Activated naive CD8-positive, alpha-beta T cell (primary cell): ENCODE results near the gene FAM184B.

ENCODE experiments used
- H3K27ac Mint-ChIP-seq: one replicate; pipeline ENCODE4 v1.8.0; 2021; ENCODE audit warnings: mixed read lengths
- H3K27me3 Mint-ChIP-seq: one replicate; pipeline ENCODE4 v1.8.0; 2021; ENCODE audit warnings: mixed read lengths
- H3K36me3 Mint-ChIP-seq: one replicate; pipeline ENCODE4 v1.8.0; 2021; ENCODE audit warnings: mixed read lengths
- H3K4me1 Mint-ChIP-seq: one replicate; pipeline ENCODE4 v1.8.0; 2021; ENCODE audit warnings: low read depth, mixed read lengths
- H3K4me3 Mint-ChIP-seq: one replicate; pipeline ENCODE4 v1.8.0; 2021; ENCODE audit warnings: mild to moderate bottlenecking, mixed read lengths
- H3K9me3 Mint-ChIP-seq: one replicate; pipeline ENCODE4 v1.8.0; 2021; ENCODE audit warnings: low read depth, mixed read lengths

Gene FAM184B

GRCh38 chr4:17623451-17624001 lies 157.9 kb downstream of the FAM184B start:
- peak overlapping the region; percentile 67 for H3K27ac Mint-ChIP-seq
- H3K9me3 Mint-ChIP-seq, result no peaks in the 10 kb centered on the region
- H3K36me3 Mint-ChIP-seq, result peaks cover 9% of the 10 kb centered on the region

GRCh38 chr4:17619416-17620105 lies 161.9 kb downstream of the FAM184B start:
- Mint-ChIP-seq H3K36me3 (peaks cover 11% of the 10 kb centered on the region), H3K4me3 (peak overlapping the region; percentile 27), H3K27me3 (no peaks in the 10 kb centered on the region), H3K9me3 (no peaks in the 10 kb centered on the region), H3K27ac (peak overlapping the region; percentile 58), H3K4me1 (peaks cover 53% of the 10 kb centered on the region)

More at GRCh38 chr4:17623451-17624001, 157.9 kb downstream of the FAM184B start:
- Mint-ChIP-seq H3K4me1 (peaks cover 29% of the 10 kb centered on the region), H3K4me3 (no peak overlapping the region), H3K27me3 (no peaks in the 10 kb centered on the region)

- no peaks in the 10 kb centered on the region for H3K27me3 Mint-ChIP-seq
- H3K36me3 Mint-ChIP-seq, result peaks cover 7% of the 10 kb centered on the region
- H3K27ac Mint-ChIP-seq, result peak overlapping the region; percentile 58
- H3K9me3 Mint-ChIP-seq, result no peaks in the 10 kb centered on the region
- H3K4me3 Mint-ChIP-seq, result peak overlapping the region; percentile 27
- H3K4me1 Mint-ChIP-seq, result peaks cover 52% of the 10 kb centered on the region
Observed at GRCh38 chr4:17618926-17619325, 162.5 kb downstream of the FAM184B start.

DNA sequence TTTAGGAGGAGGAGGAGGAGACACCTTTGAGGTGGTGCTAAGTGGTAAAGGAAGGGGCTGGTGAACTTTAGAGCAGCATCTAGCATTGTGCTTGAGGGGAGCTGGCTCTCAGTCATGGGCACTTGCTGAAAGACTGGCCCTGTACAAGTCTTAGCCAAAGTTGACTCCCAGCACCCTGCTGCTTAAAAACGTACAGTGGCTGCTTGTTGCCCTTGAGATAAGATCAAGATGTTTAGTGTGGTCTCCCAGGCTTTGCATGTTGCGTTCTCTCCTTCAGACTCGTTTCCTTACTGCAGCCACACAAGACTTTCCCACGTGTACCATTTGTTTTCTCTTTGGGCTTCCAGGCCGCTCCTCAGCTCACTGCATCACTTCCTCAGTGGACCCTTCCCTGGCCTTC lies 165.1 kb downstream of the FAM184B start:
- no peaks in the 10 kb centered on the region for H3K27me3 Mint-ChIP-seq
- peak overlapping the region; percentile 74 for H3K27ac Mint-ChIP-seq
- H3K4me3 Mint-ChIP-seq, result peak overlapping the region; percentile 89
- peaks cover 7% of the 10 kb centered on the region for H3K36me3 Mint-ChIP-seq
- peaks cover 52% of the 10 kb centered on the region for H3K4me1 Mint-ChIP-seq
- no peaks in the 10 kb centered on the region for H3K9me3 Mint-ChIP-seq

- H3K36me3 Mint-ChIP-seq, result peaks cover 9% of the 10 kb centered on the region
- H3K4me1 Mint-ChIP-seq, result peaks cover 47% of the 10 kb centered on the region
- no peaks in the 10 kb centered on the region for H3K27me3 Mint-ChIP-seq
- H3K27ac Mint-ChIP-seq, result peak within 1 kb of the TSS; percentile 99
- peak within 1 kb of the TSS; percentile 99 for H3K4me3 Mint-ChIP-seq
- H3K9me3 Mint-ChIP-seq, result no peaks in the 10 kb centered on the region
Observed at GRCh38 chr4:17614416-17615299, 166.8 kb downstream of the FAM184B start, which contains the start of gene MED28. Gene MED28, plus strand, starts transcription at chr4:17614641. Its CDS starts 14 bp downstream, at chr4:17614655.

DNA sequence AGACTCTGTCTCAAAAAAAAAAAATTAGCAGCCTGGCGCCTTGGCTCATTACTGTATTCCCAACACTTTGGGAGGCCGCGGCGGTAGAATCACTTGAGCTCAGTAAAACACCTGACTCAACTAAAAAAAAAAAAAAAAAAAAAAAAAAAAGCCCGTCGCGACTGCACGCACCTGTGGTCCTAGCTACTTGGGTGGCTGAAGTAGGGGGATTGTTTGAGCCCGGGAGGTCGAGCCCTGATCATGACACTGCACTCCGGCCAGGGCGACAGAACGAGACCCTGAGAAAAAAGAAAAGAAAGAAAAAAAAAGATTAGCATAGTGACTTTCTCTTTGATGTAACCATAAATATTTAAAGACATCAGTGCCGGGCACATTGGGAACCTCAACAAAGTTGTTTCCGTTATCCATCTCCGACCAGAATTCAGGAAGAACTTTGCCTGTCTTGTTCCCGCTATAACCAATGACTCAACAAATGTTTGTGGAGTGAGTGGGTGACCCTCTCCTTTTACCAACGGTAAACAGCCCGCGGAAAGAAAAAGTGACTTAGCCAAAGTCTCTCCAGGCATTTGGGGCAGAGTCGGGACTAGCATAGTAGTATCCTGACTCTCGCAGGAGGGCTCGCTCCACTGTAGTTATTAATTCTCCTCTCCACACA lies 167.5 kb downstream of the FAM184B start:
- H3K4me3 Mint-ChIP-seq, result peak overlapping the region; percentile 99
- H3K27ac Mint-ChIP-seq, result peak overlapping the region; percentile 99
- no peaks in the 10 kb centered on the region for H3K27me3 Mint-ChIP-seq
- H3K36me3 Mint-ChIP-seq, result peaks cover 4% of the 10 kb centered on the region
- H3K4me1 Mint-ChIP-seq, result peaks cover 40% of the 10 kb centered on the region
- H3K9me3 Mint-ChIP-seq, result no peaks in the 10 kb centered on the region

- Mint-ChIP-seq H3K36me3 (peaks cover 10% of the 10 kb centered on the region), H3K27ac (no peak overlapping the region), H3K4me1 (no peaks in the 10 kb centered on the region), H3K4me3 (no peak overlapping the region), H3K9me3 (no peaks in the 10 kb centered on the region), H3K27me3 (no peaks in the 10 kb centered on the region)
Observed at GRCh38 chr4:17605236-17605635, 176.2 kb downstream of the FAM184B start.

DNA sequence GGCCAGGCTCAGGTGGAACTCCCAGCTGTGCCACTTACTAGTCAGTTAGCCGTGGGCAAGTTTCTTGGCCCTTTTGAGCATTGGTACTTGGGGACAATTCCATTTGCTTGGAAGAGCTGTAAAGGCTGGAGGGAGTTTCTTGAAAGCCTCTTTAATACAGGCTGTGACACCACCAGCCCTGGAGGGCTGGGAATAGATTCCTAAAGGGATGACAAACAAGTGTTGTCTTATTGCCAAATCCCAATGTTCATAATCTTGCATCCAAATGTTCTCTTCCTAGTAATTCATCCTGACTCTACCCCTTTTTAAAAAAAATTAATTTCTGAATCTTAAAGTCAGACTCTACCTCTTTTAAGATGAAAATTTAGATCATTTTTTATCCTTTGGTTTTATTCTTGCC lies 181.6 kb downstream of the FAM184B start:
- Mint-ChIP-seq H3K36me3 (peaks cover 13% of the 10 kb centered on the region), H3K4me3 (no peak overlapping the region), H3K4me1 (no peaks in the 10 kb centered on the region), H3K27ac (no peak overlapping the region), H3K9me3 (no peaks in the 10 kb centered on the region), H3K27me3 (no peaks in the 10 kb centered on the region)

GRCh38 chr4:17597517-17597916 lies 183.9 kb downstream of the FAM184B start:
- H3K4me1 Mint-ChIP-seq, result peaks cover 1% of the 10 kb centered on the region
- no peak overlapping the region for H3K4me3 Mint-ChIP-seq
- no peak overlapping the region for H3K27ac Mint-ChIP-seq
- H3K27me3 Mint-ChIP-seq, result no peaks in the 10 kb centered on the region
- H3K36me3 Mint-ChIP-seq, result peaks cover 13% of the 10 kb centered on the region
- H3K9me3 Mint-ChIP-seq, result no peaks in the 10 kb centered on the region

DNA sequence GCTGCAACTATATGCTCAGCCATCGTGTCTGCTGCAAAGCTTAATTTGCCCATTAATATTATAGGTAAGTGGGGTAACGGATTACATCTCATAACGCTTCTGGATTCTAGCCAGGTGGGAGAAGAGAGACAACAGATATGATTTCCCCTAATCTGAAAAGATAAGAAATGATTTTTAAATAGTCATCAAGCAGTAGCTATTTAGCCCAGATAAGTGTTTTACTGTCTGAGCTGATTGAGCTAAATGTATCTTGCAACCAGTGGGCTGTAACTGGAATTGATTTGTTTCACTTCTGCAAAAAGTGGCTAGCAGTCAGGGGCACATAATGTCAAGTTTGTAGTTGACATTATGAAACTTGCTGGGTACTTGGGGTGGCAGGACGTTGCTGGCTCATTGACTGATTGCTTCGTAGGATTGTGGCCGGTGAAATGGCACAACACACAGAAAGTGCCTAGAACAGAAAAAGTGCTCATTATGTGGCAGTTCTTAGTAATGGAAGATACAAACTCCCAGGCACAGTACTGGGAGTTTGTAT lies 185.9 kb downstream of the FAM184B start:
- peaks cover 1% of the 10 kb centered on the region for H3K4me1 Mint-ChIP-seq
- no peak overlapping the region for H3K4me3 Mint-ChIP-seq
- H3K27ac Mint-ChIP-seq, result no peak overlapping the region
- H3K36me3 Mint-ChIP-seq, result peaks cover 11% of the 10 kb centered on the region
- no peaks in the 10 kb centered on the region for H3K9me3 Mint-ChIP-seq
- no peaks in the 10 kb centered on the region for H3K27me3 Mint-ChIP-seq

- Mint-ChIP-seq H3K36me3 (peaks cover 5% of the 10 kb centered on the region), H3K4me1 (peaks cover 1% of the 10 kb centered on the region), H3K27ac (no peak overlapping the region), H3K9me3 (no peaks in the 10 kb centered on the region), H3K4me3 (no peak overlapping the region), H3K27me3 (no peaks in the 10 kb centered on the region)
Observed at GRCh38 chr4:17589355-17589754, 192.1 kb downstream of the FAM184B start.

GRCh38 chr4:17587094-17587822 lies 194.2 kb downstream of the FAM184B start:
- H3K9me3 Mint-ChIP-seq, result no peaks in the 10 kb centered on the region
- H3K4me3 Mint-ChIP-seq, result no peak overlapping the region
- no peaks in the 10 kb centered on the region for H3K4me1 Mint-ChIP-seq
- no peak overlapping the region for H3K27ac Mint-ChIP-seq
- H3K36me3 Mint-ChIP-seq, result peaks cover 5% of the 10 kb centered on the region
- no peaks in the 10 kb centered on the region for H3K27me3 Mint-ChIP-seq

- H3K36me3 Mint-ChIP-seq, result peaks cover 7% of the 10 kb centered on the region
Observed at GRCh38 chr4:17584521-17585213, 196.8 kb downstream of the FAM184B start.

More at GRCh38 chr4:17584521-17585213, 196.8 kb downstream of the FAM184B start:
- H3K9me3 Mint-ChIP-seq, result no peaks in the 10 kb centered on the region
- H3K4me3 Mint-ChIP-seq, result no peak overlapping the region
- H3K27ac Mint-ChIP-seq, result no peak overlapping the region
- peaks cover 5% of the 10 kb centered on the region for H3K4me1 Mint-ChIP-seq
- no peaks in the 10 kb centered on the region for H3K27me3 Mint-ChIP-seq
